Measurements from ENCODE around the gene SNX6.
"Not testable (repeated sequence)": the region's sequence is repeated elsewhere in the genome, so short reads cannot be mapped to it uniquely, and the experiment has no call there.

The SNX6 gene

GRCh38 chr14:34537677-34538009, 92.3 kb downstream of the SNX6 start:
- Histone ChIP-seq H3K27me3 (ENCODE audit: insufficient read depth, low read length) (no peaks in the 10 kb centered on the region), H3K4me2 (ENCODE audit: low read length) (peak overlapping the region; percentile 19; the same call in 1 of the 2 replicates), H3K4me1 (ENCODE audit: insufficient read depth, low read length, severe bottlenecking) (peaks cover 22% of the 10 kb centered on the region), H3K36me3 (ENCODE audit: insufficient read depth, low read length) (peaks cover 24% of the 10 kb centered on the region), H3K9me3 (ENCODE audit: low read length) (no peaks in the 10 kb centered on the region), H3K9me2 (ENCODE audit: low read depth, low read length) (no peaks in the 10 kb centered on the region), H3K4me3 (ENCODE audit: low read depth, low read length, poor library complexity, severe bottlenecking) (peak overlapping the region; percentile 16), H3K9ac (ENCODE audit: low read length) (no peak overlapping the region; the same call in 1 of the 2 replicates), H3F3A (ENCODE audit: insufficient read depth, low read length) (no peaks in the 10 kb centered on the region), H4K20me1 (ENCODE audit: insufficient read depth, low read length) (no peaks in the 10 kb centered on the region), H2AFZ (ENCODE audit: low read length) (no peak overlapping the region), H3K79me2 (ENCODE audit: insufficient read depth, low read length) (peaks cover 22% of the 10 kb centered on the region), H3K27ac (ENCODE audit: low read depth, low read length, poor library complexity, severe bottlenecking) (no peak overlapping the region)
- TF ChIP-seq CTCF (IDR thresholded peaks at IDR 0.05; ENCODE audit: low read length) = no peak
- TF ChIP-seq EZH2 (IDR thresholded peaks at IDR 0.05; ENCODE audit: borderline replicate concordance, low read length) = no peak

GRCh38 chr14:34536951-34537676, 92.8 kb downstream of the SNX6 start:
- no peak for TF ChIP-seq CTCF (IDR thresholded peaks at IDR 0.05; ENCODE audit: low read length)
- TF ChIP-seq EZH2 (IDR thresholded peaks at IDR 0.05; ENCODE audit: borderline replicate concordance, low read length) = no peak
- Histone ChIP-seq H4K20me1 (ENCODE audit: insufficient read depth, low read length) (no peaks in the 10 kb centered on the region), H3K4me1 (ENCODE audit: insufficient read depth, low read length, severe bottlenecking) (peaks cover 22% of the 10 kb centered on the region), H3K9me2 (ENCODE audit: low read depth, low read length) (no peaks in the 10 kb centered on the region), H3K9me3 (ENCODE audit: low read length) (no peaks in the 10 kb centered on the region), H3K4me2 (ENCODE audit: low read length) (peak overlapping the region; percentile 19; the same call in 1 of the 2 replicates), H3K4me3 (ENCODE audit: low read depth, low read length, poor library complexity, severe bottlenecking) (peak overlapping the region; percentile 16), H3K27ac (ENCODE audit: low read depth, low read length, poor library complexity, severe bottlenecking) (no peak overlapping the region), H3K79me2 (ENCODE audit: insufficient read depth, low read length) (peaks cover 22% of the 10 kb centered on the region), H3K9ac (ENCODE audit: low read length) (no peak overlapping the region; the same call in 1 of the 2 replicates), H3F3A (ENCODE audit: insufficient read depth, low read length) (no peaks in the 10 kb centered on the region), H3K27me3 (ENCODE audit: insufficient read depth, low read length) (no peaks in the 10 kb centered on the region), H3K36me3 (ENCODE audit: insufficient read depth, low read length) (peaks cover 30% of the 10 kb centered on the region), H2AFZ (ENCODE audit: low read length) (no peak overlapping the region)

GRCh38 chr14:34527591-34527990, 102.4 kb downstream of the SNX6 start:
- Histone ChIP-seq H3K4me3 (ENCODE audit: low read depth, low read length, poor library complexity, severe bottlenecking) (no peak overlapping the region), H3K27ac (ENCODE audit: low read depth, low read length, poor library complexity, severe bottlenecking) (no peak overlapping the region), H3K4me2 (ENCODE audit: low read length) (no peak overlapping the region), H3K9me2 (ENCODE audit: low read depth, low read length) (no peaks in the 10 kb centered on the region), H3K9ac (ENCODE audit: low read length) (no peak overlapping the region), H3F3A (ENCODE audit: insufficient read depth, low read length) (no peaks in the 10 kb centered on the region), H3K27me3 (ENCODE audit: insufficient read depth, low read length) (no peaks in the 10 kb centered on the region), H3K9me3 (ENCODE audit: low read length) (no peaks in the 10 kb centered on the region), H3K79me2 (ENCODE audit: insufficient read depth, low read length) (no peaks in the 10 kb centered on the region), H4K20me1 (ENCODE audit: insufficient read depth, low read length) (no peaks in the 10 kb centered on the region), H3K36me3 (ENCODE audit: insufficient read depth, low read length) (peaks cover 64% of the 10 kb centered on the region), H3K4me1 (ENCODE audit: insufficient read depth, low read length, severe bottlenecking) (no peaks in the 10 kb centered on the region), H2AFZ (ENCODE audit: low read length) (no peak overlapping the region)
- TF ChIP-seq EZH2 (IDR thresholded peaks at IDR 0.05; ENCODE audit: borderline replicate concordance, low read length) = no peak
- no peak for TF ChIP-seq CTCF (IDR thresholded peaks at IDR 0.05; ENCODE audit: low read length)

- not testable (repeated sequence) for H3K9ac ChIP-seq (ENCODE audit: low read length); H3F3A ChIP-seq (ENCODE audit: insufficient read depth, low read length); H3K27ac ChIP-seq (ENCODE audit: low read depth, low read length, poor library complexity, severe bottlenecking); H3K79me2 ChIP-seq (ENCODE audit: insufficient read depth, low read length); H3K9me2 ChIP-seq (ENCODE audit: low read depth, low read length); H3K4me1 ChIP-seq (ENCODE audit: insufficient read depth, low read length, severe bottlenecking); H3K4me3 ChIP-seq (ENCODE audit: low read depth, low read length, poor library complexity, severe bottlenecking); H3K4me2 ChIP-seq (ENCODE audit: low read length); H2AFZ ChIP-seq (ENCODE audit: low read length); H3K9me3 ChIP-seq (ENCODE audit: low read length); H4K20me1 ChIP-seq (ENCODE audit: insufficient read depth, low read length); H3K27me3 ChIP-seq (ENCODE audit: insufficient read depth, low read length)
- H3K36me3 ChIP-seq (ENCODE audit: insufficient read depth, low read length) = peaks cover 61% of the 10 kb centered on the region
Measured at GRCh38 chr14:34524216-34524615, 105.7 kb downstream of the SNX6 start.

Measured in OCI-LY1 (cell line).